Endothelial cell of umbilical vein (primary cell): ENCODE data around the gene SLC25A17.

ENCODE experiments used
- EZH2 ChIP-seq: IDR thresholded peaks from 2 replicates; pipeline ENCODE4 v1.6.1; 2012; ENCODE audit warnings: borderline replicate concordance, low read depth, mild to moderate bottlenecking, moderate library complexity, low read length, inconsistent platforms; ENCODE audit not compliant: severe bottlenecking
- POLR2A ChIP-seq: IDR thresholded peaks from 2 replicates; pipeline ENCODE4 v1.6.1; 2012; ENCODE audit warnings: low read depth, mild to moderate bottlenecking, control low read depth, low read length
- POLR2AphosphoS5 ChIP-seq: IDR thresholded peaks from 2 replicates; pipeline ENCODE4 v1.6.1; 2012; ENCODE audit warnings: low read depth, mild to moderate bottlenecking, control low read depth, low read length, moderate library complexity; ENCODE audit not compliant: insufficient read depth
- TF ChIP-seq, protein P1 (sequence below), 2 donors: IDR thresholded peaks; 1 replicate in 1 of 2; 2 replicates in 1 of 2; pipeline ENCODE4 v1.5.1; 2011; ENCODE audit warnings: low read length in 2 of 2, mild to moderate bottlenecking in 2 of 2, moderate library complexity in 2 of 2, control low read depth in 1 of 2, inconsistent platforms in 1 of 2, low read depth in 1 of 2; ENCODE audit not compliant: insufficient read depth in 1 of 2; ENCODE audit errors: extremely low read depth in 1 of 2
- TF ChIP-seq, protein P2 (sequence below): IDR thresholded peaks from 2 replicates; pipeline ENCODE4 v1.6.1; 2011; ENCODE audit not compliant: insufficient read depth, insufficient read length

DNA sequence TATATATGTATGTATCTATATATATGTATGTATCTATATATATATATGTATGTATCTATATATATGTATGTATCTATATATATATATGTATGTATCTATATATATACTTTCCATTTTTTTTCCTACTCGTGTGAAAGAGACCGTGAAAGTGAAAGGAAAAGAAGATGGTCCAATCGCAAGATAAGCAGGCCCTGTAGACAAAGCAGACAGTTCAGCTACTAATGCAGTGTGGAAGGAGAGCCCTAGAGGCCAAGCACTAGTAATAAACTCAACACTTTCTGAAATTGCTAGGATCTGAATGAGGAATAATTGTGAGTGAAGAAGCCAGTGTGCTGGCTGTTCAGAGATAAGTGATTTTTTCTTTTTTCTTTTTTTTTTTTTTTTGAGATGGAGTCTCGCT lies 92.6 kb downstream of the SLC25A17 start:
- TF ChIP-seq, protein P1, sequence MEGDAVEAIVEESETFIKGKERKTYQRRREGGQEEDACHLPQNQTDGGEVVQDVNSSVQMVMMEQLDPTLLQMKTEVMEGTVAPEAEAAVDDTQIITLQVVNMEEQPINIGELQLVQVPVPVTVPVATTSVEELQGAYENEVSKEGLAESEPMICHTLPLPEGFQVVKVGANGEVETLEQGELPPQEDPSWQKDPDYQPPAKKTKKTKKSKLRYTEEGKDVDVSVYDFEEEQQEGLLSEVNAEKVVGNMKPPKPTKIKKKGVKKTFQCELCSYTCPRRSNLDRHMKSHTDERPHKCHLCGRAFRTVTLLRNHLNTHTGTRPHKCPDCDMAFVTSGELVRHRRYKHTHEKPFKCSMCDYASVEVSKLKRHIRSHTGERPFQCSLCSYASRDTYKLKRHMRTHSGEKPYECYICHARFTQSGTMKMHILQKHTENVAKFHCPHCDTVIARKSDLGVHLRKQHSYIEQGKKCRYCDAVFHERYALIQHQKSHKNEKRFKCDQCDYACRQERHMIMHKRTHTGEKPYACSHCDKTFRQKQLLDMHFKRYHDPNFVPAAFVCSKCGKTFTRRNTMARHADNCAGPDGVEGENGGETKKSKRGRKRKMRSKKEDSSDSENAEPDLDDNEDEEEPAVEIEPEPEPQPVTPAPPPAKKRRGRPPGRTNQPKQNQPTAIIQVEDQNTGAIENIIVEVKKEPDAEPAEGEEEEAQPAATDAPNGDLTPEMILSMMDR (IDR thresholded peaks at IDR 0.05; ENCODE audit: extremely low read depth in 1 of 2, insufficient read depth in 1 of 2, low read depth in 1 of 2, low read length in 2 of 2): no peak
- TF ChIP-seq POLR2A: no peak
- TF ChIP-seq, protein P2, sequence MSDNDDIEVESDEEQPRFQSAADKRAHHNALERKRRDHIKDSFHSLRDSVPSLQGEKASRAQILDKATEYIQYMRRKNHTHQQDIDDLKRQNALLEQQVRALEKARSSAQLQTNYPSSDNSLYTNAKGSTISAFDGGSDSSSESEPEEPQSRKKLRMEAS: no peak
- TF ChIP-seq POLR2AphosphoS5: no peak
- no peak for TF ChIP-seq EZH2
